Astrocyte (in vitro differentiated cells and primary cell): ENCODE measurements around the gene GPC2.
"Not testable (repeated sequence)": the region's sequence is repeated elsewhere in the genome, so short reads cannot be mapped to it uniquely, and the experiment has no call there.

Source experiments
- EZH2 ChIP-seq: IDR thresholded peaks from 2 replicates; pipeline ENCODE4 v1.6.1; 2012; ENCODE audit warnings: mild to moderate bottlenecking, low read length, inconsistent platforms; ENCODE audit not compliant: insufficient read depth
- TF ChIP-seq, protein P1 (sequence below): IDR thresholded peaks from 2 replicates; pipeline ENCODE4 v1.5.1; 2011; ENCODE audit warnings: low read depth, mild to moderate bottlenecking, inconsistent platforms, low read length, moderate library complexity; ENCODE audit not compliant: insufficient read depth

DNA sequence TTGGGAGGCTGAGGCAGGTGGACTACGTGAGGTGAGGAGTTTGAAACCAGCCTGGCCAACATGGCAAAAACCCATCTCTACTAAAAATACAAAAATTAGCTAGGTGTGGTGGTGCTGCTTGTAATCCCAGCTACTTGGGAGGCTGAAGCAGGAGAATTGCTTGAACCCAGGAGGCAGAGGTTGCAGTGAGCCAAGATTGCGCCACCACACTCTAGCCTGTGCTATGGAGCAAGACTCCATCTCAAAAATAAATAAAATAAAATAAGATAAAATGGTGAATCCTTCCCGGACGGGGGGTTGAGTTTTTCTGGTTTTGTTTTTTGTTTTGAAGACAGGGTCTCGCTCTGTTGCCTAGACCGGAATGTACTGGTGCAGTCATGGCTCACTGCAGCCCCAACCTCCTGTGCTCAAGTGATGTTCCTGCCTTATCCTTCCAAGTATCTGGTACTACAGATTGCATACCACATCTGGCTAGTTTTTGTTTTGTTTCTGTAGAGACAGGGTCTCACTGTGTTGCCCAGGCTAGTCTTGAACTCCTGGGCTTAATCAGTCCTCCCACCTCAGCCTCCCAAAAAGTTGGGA is 15.2 kb upstream of the GPC2 start:
- TF ChIP-seq, protein P1, sequence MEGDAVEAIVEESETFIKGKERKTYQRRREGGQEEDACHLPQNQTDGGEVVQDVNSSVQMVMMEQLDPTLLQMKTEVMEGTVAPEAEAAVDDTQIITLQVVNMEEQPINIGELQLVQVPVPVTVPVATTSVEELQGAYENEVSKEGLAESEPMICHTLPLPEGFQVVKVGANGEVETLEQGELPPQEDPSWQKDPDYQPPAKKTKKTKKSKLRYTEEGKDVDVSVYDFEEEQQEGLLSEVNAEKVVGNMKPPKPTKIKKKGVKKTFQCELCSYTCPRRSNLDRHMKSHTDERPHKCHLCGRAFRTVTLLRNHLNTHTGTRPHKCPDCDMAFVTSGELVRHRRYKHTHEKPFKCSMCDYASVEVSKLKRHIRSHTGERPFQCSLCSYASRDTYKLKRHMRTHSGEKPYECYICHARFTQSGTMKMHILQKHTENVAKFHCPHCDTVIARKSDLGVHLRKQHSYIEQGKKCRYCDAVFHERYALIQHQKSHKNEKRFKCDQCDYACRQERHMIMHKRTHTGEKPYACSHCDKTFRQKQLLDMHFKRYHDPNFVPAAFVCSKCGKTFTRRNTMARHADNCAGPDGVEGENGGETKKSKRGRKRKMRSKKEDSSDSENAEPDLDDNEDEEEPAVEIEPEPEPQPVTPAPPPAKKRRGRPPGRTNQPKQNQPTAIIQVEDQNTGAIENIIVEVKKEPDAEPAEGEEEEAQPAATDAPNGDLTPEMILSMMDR: not testable (repeated sequence)
- TF ChIP-seq EZH2: not testable (repeated sequence)
